ENCODE measurements around the gene DET1.
A peak's percentile ranks its signal among the peaks of the same experiment; 100 is the strongest.
"Not testable (repeated sequence)": the region's sequence is repeated elsewhere in the genome, so short reads cannot be mapped to it uniquely, and the experiment has no call there.

The DET1 gene

DNA sequence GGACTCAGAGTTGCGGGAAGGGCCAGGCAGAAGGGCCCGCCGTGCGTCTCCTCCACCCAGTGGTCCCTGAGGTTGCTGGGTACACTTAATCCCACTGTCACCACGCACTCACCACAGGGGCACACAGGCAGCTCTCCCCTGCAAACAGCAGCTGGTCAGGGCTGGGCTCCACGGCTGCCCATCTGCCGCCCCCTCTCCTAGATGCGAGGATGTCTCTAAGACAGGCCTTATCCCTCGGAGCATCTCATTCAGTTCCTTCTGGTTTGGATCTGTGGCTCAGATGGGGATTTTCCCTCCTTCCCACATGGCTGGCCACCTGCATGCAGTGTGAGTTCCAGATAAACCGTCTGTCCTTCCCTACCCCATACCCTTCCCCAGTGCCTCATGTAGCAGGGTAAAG is 52.6 kb downstream of the DET1 start:
- no peak for DNase-seq (ENCODE audit: low spot score)

- no peak for DNase-seq (ENCODE audit: low spot score)
Measured at GRCh38 chr15:88491158-88491557, 55.3 kb downstream of the DET1 start.

DNA sequence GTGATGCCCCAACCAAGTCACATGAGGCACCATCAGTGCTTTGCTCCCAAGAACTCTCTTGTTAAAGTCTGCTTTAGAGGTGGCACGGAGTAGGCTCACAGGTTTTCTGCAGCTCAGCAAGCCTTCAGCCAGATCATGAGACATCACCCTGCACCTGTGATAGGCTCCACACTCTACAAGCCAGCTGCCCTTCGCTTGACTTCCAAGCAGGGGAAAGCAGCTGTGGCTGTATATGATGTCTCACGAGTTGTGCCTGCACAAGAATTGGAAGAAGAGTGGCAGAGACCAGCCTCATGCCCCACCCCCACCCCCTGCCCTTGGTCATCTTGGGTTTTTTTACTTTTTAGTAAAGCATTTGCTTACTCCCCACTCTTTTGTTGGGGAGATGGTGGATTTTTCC is 56.4 kb downstream of the DET1 start:
- no peak for DNase-seq (ENCODE audit: low spot score)

DNA sequence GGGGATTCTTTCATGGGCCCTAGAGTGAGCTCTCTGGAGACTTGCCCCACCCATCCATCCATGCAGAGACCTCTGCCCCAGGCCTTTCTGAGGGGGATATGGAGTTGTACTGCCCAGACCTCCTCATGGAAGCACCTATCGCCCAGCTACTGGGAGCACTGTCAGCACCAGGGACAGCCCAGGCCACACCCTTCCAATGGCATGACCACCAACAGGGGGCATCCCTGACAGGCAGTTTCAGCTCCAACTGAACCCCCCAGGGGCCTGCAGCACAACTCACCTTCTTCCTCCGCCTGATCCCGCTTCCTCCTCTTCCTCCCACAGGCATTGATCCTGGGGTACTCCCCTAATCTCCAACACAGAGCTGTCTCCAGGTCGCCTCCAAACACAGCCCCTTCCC is 57.2 kb downstream of the DET1 start:
- DNase-seq (ENCODE audit: low spot score) = no peak

- no peak for DNase-seq (ENCODE audit: low spot score)
Measured at GRCh38 chr15:88487796-88488523, 58.5 kb downstream of the DET1 start.

DNA sequence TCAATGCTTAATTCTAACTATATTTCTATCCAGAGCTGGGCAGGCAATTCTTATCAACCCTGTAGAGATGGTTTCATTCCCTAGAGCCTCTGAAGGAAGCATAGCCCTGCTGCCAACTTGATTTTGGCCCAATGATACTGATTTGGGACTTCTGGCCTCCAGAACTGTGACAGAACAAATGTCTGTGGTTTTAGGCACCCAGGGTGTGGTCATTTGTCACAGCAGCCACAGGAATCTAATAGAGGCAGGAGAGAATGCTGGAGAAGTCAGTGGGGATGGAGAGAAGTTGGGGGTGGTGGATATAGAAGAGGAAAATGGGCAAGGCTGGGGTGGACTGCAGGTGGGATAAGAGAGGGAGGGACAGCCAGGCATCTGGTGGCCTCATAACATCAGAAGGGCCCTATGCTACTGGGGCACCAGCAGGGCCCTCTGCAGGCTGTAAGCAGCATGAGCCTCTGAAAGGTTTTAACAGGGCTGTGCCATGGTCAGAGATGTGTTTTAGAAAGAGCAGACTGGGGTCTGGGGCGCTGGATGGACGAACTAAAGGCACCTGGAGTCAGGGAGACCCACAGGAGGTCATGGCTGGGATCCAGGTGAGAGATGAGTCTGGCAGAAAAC is 59.2 kb downstream of the DET1 start:
- no peak for DNase-seq (ENCODE audit: low spot score)

- peak; percentile 22 for DNase-seq (ENCODE audit: low spot score)
Measured at GRCh38 chr15:88484682-88485331, 61.7 kb downstream of the DET1 start.

GRCh38 chr15:88482263-88482662 is 64.2 kb downstream of the DET1 start:
- DNase-seq (ENCODE audit: low spot score) = no peak

- no peak for DNase-seq (ENCODE audit: low spot score)
Measured at GRCh38 chr15:88480981-88481380, 65.5 kb downstream of the DET1 start.

DNA sequence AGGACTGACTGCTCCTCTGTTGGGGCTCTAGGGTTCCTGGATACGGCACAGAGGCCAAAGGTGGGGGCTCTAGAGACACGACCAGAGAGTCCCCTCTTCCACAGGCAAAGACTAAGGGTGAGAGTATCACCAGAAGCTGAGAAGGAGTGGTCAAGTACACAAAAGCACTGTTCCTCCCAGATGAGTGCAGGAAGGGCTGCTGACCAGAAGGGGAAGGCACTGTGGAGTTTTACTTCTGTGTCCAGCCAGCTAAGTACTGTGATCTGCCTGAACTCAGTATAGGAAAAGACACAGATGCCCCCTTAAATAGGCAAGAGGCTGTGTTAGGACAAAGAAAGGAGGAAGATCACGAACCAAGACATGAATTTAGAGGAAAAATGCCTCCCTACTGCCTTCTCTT is 67.3 kb downstream of the DET1 start:
- no peak for DNase-seq (ENCODE audit: low spot score)

- no peak for DNase-seq (ENCODE audit: low spot score)
Measured at GRCh38 chr15:88477904-88478303, 68.6 kb downstream of the DET1 start.

GRCh38 chr15:88477126-88477525 is 69.4 kb downstream of the DET1 start:
- DNase-seq (ENCODE audit: low spot score) = no peak

- DNase-seq (ENCODE audit: low spot score) = peak; percentile 73
Measured at GRCh38 chr15:88476635-88477060, 69.8 kb downstream of the DET1 start.

DNA sequence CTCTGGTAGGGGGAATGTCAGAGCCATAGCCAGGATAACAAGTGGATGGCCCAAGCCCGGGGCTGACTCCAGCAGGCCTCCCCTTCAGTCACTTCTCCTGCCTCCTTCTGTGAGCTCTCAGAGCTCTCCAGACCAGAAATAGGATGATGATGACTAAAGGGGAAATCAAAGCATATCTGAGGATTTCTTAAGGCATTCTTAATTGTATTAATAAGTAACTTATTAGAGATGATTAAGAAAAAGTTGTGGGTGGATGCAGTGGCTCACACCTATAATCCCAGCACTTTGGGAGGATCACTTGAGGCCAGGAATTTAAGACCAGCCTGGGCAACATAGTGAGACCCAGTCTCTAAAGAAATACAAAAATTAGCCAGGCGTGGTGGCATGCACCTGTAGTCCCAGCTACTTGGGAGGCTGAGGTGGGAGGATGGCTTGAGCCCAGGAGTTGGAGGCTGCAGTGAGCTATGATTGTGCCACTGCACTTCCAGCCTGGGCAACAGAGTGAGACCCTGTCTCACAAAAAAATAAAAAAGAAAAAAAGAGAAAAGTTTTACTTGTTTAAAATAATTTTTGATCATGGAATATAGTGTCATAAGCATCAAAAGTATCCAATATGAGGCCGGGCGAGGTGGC is 72.7 kb downstream of the DET1 start:
- DNase-seq (ENCODE audit: low spot score) = not testable (repeated sequence)

DNA sequence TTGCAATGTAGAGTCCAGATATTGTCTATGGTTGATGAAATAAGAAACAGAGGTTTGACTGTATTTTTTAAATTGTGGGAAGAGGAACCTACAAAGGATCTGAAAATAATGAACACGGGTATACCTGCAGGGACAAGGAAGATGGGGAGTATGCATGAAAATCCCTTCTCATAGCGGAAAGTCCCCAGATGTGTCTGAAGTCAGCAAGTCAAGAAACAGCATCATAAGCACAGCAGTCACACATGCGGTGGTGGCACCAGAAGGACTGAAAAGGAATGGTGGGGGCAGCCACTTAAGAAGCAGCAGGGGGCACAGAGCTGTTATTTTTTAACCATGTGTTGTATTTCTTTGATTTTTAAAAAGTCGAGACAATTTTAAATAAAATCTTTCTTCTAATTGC is 74.3 kb downstream of the DET1 start:
- DNase-seq (ENCODE audit: low spot score) = no peak

- DNase-seq (ENCODE audit: low spot score) = no peak
Measured at GRCh38 chr15:88470625-88471372, 75.7 kb downstream of the DET1 start.

DNA sequence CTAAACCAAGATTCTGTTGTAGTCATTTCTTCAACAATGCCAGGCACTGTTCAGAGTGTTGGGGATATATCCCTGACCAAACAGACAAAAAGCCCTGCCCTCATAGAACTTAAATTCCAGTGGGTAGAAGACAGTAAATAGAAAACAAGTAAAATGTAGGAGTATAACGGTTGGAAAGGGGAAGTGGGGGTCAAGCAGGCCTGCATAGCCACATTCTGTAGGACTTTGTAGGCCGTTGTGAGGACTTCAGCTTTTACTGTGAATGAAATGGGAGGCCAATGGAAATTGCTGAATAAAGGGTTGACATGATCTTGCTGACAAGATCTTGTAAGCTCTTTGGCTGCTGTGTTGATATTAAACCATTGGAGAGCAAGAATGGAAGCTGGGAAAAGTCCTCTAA is 77.2 kb downstream of the DET1 start:
- no peak for DNase-seq (ENCODE audit: low spot score)

- DNase-seq (ENCODE audit: low spot score) = not testable (repeated sequence)
Measured at GRCh38 chr15:88468721-88469120, 77.8 kb downstream of the DET1 start.

- no peak for DNase-seq (ENCODE audit: low spot score)
Measured at GRCh38 chr15:88467935-88468528, 78.4 kb downstream of the DET1 start.

- DNase-seq (ENCODE audit: low spot score) = peak; percentile 92
Measured at GRCh38 chr15:88467073-88467934, 79.2 kb downstream of the DET1 start, which contains the start of the genes MRPL46 and MRPS11. Gene MRPL46 (minus strand): TSS chr15:88467388. CDS start chr15:88467377, 11 bp downstream. Gene MRPS11 (plus strand): TSS chr15:88467708. CDS start chr15:88467718, 10 bp downstream.

All from AG08396 (cell line).